GM12892 (cell line): ENCODE results near the gene PARS2.

Experiments
- POLR2A ChIP-seq: IDR thresholded peaks from 2 replicates; pipeline ENCODE4 v1.6.1; 2011; ENCODE audit warnings: low read depth, low read length, control low read depth
- POLR2AphosphoS5 ChIP-seq: IDR thresholded peaks from 2 replicates; pipeline ENCODE4 v1.6.1; 2011; ENCODE audit warnings: low read depth, low read length, control low read depth
- TAF1 ChIP-seq: IDR thresholded peaks from 2 replicates; pipeline ENCODE4 v1.6.1; 2011; ENCODE audit warnings: low read depth, mild to moderate bottlenecking, control low read depth, low read length, borderline replicate concordance

GRCh38 chr1:54715493-54716298 lies 48.6 kb downstream of the PARS2 start, which contains the start of gene TTC4:
- peak; percentile 95 for TF ChIP-seq POLR2AphosphoS5
- TF ChIP-seq TAF1: peak; percentile 94
- TF ChIP-seq POLR2A: peak; percentile 95
